KG1 (cell line): ENCODE measurements around the gene MC4R.
"Not testable (repeated sequence)": the region's sequence is repeated elsewhere in the genome, so short reads cannot be mapped to it uniquely, and the experiment has no call there.

Experiments used
- DNase-seq: peaks from one replicate; lab custom pipeline; 2025; lab: John Stamatoyannopoulos, UW

The MC4R gene

GRCh38 chr18:60372596-60372995 lies at the start of gene MC4R:
Gene MC4R (minus strand): TSS chr18:60372775. CDS start chr18:60372349, 426 bp downstream.
- no peak for DNase-seq

GRCh38 chr18:60422306-60422705 lies 49.7 kb upstream of the MC4R start:
- DNase-seq, result not testable (repeated sequence)

GRCh38 chr18:60421356-60422118 lies 49.0 kb upstream of the MC4R start:
- DNase-seq, result no peak

- no peak for DNase-seq
These were observed 45.4 kb upstream of the MC4R start for GRCh38 chr18:60417946-60418345.

- no peak for DNase-seq
These were observed 41.5 kb upstream of the MC4R start for GRCh38 chr18:60413944-60414547.

- DNase-seq, result no peak
These were observed 39.1 kb upstream of the MC4R start for GRCh38 chr18:60411715-60412114.

GRCh38 chr18:60406721-60407120 lies 34.1 kb upstream of the MC4R start:
- no peak for DNase-seq

- no peak for DNase-seq
These were observed 32.0 kb upstream of the MC4R start for GRCh38 chr18:60404486-60405085.

- DNase-seq, result no peak
These were observed 28.8 kb upstream of the MC4R start for GRCh38 chr18:60401346-60401745.

- DNase-seq, result no peak
These were observed 19.1 kb upstream of the MC4R start for GRCh38 chr18:60391571-60392226.

- DNase-seq, result no peak
These were observed 16.7 kb upstream of the MC4R start for GRCh38 chr18:60389314-60389713.

- DNase-seq, result no peak
These were observed 13.1 kb upstream of the MC4R start for GRCh38 chr18:60385693-60386092.

GRCh38 chr18:60383893-60384292 lies 11.3 kb upstream of the MC4R start:
- no peak for DNase-seq

- no peak for DNase-seq
These were observed 5.3 kb upstream of the MC4R start for GRCh38 chr18:60377778-60378469.

- no peak for DNase-seq
These were observed 443 bp downstream of the MC4R start for GRCh38 chr18:60372132-60372531.

GRCh38 chr18:60358516-60358915 lies 14.1 kb downstream of the MC4R start:
- DNase-seq, result no peak

- no peak for DNase-seq
These were observed 21.6 kb downstream of the MC4R start for GRCh38 chr18:60350941-60351340.

GRCh38 chr18:60350150-60350549 lies 22.4 kb downstream of the MC4R start:
- DNase-seq, result no peak

- DNase-seq, result no peak
These were observed 25.0 kb downstream of the MC4R start for GRCh38 chr18:60347526-60348045.

GRCh38 chr18:60339018-60339417 lies 33.6 kb downstream of the MC4R start:
- DNase-seq, result no peak

- no peak for DNase-seq
These were observed 40.7 kb downstream of the MC4R start for GRCh38 chr18:60331890-60332289.

GRCh38 chr18:60329131-60329530 lies 43.4 kb downstream of the MC4R start:
- DNase-seq, result no peak
